WTC11 (cell line): ENCODE measurements around the gene ARHGAP22.

Source experiments
- CBFB ChIP-seq: sonication (generic); formaldehyde crosslinking; IDR thresholded peaks from 2 replicates; pipeline ENCODE4 v1.8.1; 2022; ENCODE audit warnings: mild to moderate bottlenecking, low read depth, missing genetic modification reagents
- CREB1 ChIP-seq: sonication (generic); formaldehyde crosslinking; IDR thresholded peaks from 2 replicates; pipeline ENCODE4 v1.8.0; 2023; ENCODE audit warnings: mild to moderate bottlenecking, missing genetic modification reagents
- CTCF ChIP-seq: fragments of 200-600 bp; IDR thresholded peaks from 2 replicates; pipeline ENCODE4 v1.8.0; 2022; ENCODE audit warnings: antibody characterized with exemption
- NFATC4 ChIP-seq: fragments of 250-450 bp; sonication (Bioruptor Pico); IDR thresholded peaks from 2 replicates; pipeline ENCODE4 v1.9.0; 2021; ENCODE audit warnings: mild to moderate bottlenecking
- NR1H2 ChIP-seq: sonication (generic); formaldehyde crosslinking; IDR thresholded peaks from 2 replicates; pipeline ENCODE4 v1.9.0; 2021; ENCODE audit warnings: mild to moderate bottlenecking, moderate library complexity, missing genetic modification reagents
- SP1 ChIP-seq: sonication (generic); formaldehyde crosslinking; conservative IDR thresholded peaks from 2 replicates; pipeline ENCODE4 v1.8.1; 2022; ENCODE audit warnings: missing genetic modification reagents
- ZBTB21 ChIP-seq: sonication (generic); formaldehyde crosslinking; IDR thresholded peaks from 2 replicates; pipeline ENCODE4 v1.8.1; 2023; ENCODE audit warnings: mild to moderate bottlenecking, missing genetic modification reagents, borderline replicate concordance
- ZNF232 ChIP-seq: sonication (generic); formaldehyde crosslinking; IDR thresholded peaks from 2 replicates; pipeline ENCODE4 v1.8.0; 2022; ENCODE audit warnings: mild to moderate bottlenecking, missing genetic modification reagents

- TF ChIP-seq CTCF: no peak
- no peak for TF ChIP-seq CBFB (CRISPR knock-in tag)
- no peak for TF ChIP-seq CREB1
- no peak for TF ChIP-seq ZBTB21 (CRISPR knock-in tag)
- TF ChIP-seq NFATC4 (CRISPR knock-in tag): no peak
- no peak for TF ChIP-seq SP1 (CRISPR knock-in tag)
- TF ChIP-seq NR1H2 (CRISPR knock-in tag): no peak
- no peak for TF ChIP-seq ZNF232 (CRISPR knock-in tag)
Measured at GRCh38 chr10:48439581-48440041, 165.3 kb downstream of the ARHGAP22 start.
